HT-29 (cell line): ENCODE measurements around the gene KREMEN1. TPM values are rescaled to one million over a fixed set of nuclear protein-coding genes. Genes with fewer than 3 reads are reported as not detected.

Source experiments
- DNase-seq: peaks from one replicate; pipeline ENCODE4 v3.0.0-alpha.2; 2015; ENCODE audit warnings: low spot score
- total RNA-seq: library from RNA; depleted of rRNA; stranded (reverse); fragments of >200 nt; shearing (Covaris generic); gene quantifications from 2 replicates; pipeline ENCODE4 v1.2.3, GENCODE V29; 2014

Gene KREMEN1
- total RNA-seq, 1 experiment from 2014 or later, result 6.8 TPM

DNA sequence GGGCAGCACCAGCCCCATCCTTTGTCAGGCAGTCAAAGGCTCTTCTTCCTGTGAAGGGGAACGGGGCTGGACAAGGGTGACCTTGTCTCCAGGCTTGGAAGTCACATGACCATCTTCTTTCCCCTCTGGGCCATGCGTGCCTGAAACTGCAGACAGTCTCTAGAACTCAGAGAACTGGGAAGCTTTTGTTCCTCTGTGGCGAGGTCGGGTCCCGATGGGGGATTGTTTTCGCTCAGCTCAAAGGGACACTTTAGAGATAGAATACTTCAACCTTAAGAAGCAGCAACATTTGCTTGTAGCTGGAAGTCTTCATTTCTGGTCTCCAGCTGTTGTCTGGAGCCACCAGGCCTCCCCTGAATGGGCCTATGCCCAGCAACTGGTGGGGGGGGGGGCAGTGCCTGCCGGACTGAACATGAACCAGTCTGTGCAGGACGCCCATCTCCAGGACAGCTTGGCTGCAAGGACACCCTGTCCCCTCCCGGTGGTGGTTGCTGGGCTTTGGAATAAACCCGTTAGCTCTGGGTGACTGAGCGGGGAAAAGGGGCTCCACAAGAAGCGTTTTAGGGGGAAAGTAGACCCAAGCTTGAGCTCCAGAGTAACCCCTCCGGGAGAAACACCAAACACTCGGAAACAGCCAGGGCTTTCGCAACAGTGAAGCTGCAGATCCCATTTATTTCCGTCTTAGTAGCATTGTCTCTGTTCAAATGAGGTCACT, 77.2 kb downstream of the KREMEN1 start:
- no peak for DNase-seq

DNA sequence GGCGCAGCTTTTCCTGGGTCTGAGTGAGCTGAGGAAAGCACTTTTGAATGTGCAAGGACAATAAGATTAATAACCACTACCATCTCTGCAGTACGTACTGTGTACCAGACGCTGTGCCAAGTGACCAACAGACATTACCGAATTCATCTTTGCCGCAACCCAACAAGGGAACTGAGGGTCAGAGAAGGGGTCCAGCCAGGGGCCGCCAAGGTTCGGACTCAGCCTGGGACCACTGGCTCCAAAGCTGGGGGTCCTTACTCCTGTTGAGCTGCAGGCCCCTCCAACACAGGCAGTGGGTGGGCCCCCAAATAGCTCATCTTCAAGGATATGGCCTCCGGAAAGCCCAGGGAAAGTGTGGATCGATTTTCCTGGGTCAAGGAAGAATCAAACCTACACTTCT, 77.9 kb downstream of the KREMEN1 start:
- DNase-seq, result no peak

DNA sequence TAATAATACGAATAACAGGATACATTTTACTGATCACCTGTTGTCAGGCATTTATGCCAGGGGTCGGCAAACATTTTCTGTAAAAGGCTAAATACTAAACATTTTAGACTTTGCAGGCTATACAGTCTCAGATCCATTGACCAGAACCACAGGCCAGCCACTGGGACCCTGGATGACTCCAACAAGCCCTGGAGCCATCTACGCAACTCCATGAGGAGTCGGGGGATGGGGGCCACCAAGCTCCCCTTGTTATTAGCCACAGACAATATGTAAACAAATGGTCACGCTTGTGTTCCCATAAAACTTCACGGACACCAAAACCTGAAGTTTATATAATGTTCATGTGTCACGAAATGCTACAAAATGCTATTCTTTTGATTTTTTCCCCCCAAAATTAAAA, 78.5 kb downstream of the KREMEN1 start:
- DNase-seq, result no peak

DNA sequence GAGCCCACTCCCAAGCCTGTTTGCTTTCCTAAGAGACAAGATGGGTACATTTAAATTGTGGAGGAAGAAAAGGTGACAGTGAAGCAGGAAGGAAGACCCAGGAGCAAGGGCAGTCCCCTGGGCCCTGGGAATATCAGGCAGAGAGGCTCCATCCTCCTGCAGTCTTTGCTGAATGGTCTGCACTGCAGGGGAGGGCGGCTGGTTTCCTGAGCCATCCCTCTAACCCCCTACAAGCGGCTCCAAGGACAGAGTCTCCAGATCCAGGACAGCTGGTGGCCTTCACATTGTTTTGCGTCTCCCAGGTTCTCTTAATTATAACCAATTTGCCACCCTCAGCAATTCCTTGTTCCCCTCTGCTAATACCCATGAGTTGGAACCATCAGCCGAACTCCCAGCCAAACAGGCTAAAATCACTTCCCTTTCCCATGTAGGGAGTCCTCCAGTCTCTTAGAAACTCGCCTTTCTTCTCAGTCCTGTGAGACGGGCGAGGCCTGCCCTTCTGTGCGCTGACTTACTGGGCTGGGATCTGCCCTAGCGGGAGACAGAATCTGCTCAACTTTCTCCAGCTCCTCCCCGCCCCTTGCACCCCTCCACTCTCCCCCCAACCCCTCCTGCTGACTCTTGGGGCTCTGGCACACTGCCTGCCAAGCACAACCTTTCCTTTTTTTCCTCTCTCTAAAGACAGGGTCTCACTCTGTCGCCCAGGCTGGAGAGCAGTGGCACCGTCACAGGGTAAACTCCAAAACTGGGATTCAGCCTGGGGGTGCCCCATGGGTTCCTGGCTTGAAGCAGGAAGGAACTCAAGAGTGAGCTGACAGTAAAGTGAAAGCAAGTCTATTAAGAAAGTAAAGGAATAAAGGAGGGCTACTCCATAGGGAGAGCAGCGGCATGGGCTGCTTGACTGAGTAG, 79.5 kb downstream of the KREMEN1 start:
- no peak for DNase-seq

DNA sequence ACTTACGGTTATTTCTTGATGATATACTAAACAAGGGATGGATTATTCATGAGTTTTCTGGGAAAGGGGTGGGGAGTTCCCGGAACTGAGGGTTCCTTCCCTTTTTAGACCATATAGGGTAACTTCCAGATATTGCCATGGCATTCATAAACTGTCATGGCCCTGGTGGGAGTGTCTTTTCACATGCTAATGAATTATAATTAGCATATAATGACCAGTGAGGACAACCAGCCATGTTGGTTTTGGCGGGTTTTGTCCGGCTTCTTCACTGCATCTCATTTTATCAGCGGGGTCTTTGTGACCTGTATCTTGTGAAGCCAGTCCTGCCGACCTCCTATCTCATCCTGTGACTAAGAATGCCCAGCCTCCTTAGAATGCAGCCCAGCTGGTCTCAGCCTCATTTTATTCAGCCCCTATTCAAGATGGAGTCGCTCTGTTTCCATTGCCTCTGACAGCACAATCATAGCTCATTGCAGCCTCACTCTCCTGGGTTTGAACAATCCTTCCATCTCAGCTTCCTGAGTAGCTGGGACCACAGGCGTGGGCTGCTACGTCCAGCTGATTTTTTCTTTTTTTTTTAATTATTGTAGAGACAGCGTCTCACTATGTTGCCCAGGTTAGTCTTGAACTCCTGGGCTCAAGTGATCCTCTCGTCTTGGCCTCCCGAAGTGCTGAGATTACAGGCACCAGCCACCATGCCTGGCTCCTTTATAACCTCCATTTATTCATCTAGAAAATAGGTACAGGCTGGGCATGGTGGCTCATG, 80.3 kb downstream of the KREMEN1 start:
- DNase-seq, result no peak

DNA sequence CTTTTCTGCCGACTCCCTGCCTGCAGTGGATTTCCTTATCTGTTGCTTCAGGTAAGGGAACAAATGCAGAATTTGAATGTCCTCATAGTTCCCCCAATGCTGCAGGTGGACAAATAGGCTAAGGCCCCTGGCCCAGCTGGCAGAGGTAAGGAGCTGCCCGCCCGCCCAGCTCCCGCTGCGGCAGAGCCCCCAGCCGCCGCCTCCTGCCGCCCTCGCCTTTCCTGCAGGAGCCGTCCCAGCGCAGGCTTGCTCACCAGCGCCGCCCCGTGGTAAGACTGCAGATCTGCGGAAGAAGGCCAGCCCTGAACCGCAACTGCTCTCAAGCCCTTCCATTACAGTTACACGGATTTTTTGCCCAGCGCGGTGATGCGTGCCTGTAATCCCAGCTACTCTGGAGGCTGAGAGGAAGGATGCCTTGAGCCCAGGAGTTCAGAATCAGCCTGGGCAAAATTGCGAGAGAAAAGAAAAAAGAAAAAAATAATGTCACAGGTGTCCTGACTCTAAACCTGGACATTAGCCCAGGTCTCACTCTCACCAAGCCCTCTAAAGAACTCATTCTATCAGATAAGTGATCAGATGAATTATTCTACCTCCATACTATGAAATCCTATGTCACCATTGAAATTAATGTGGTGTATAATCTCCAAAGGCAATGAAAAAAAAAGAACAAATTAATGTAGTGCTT, 81.7 kb downstream of the KREMEN1 start:
- peak; percentile 77 for DNase-seq

DNA sequence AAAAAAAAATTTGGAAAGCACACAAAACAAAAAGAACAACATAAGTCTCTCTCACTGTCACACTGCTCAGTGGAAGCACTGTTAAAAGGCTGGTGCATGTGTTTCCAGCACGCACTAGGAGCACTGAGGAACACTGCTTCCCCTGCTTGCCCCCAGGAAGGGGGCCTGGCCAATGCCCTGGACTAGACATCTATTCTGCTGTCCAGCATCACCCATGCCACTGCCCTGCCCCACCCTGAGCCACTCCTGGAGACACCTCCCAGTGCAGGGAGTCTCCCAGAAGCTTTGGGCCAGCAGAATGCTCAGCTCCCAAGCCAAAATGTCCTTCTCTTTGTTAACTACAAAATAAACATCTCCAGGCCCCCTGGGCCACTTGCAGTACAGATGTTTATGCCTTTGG, 83.1 kb downstream of the KREMEN1 start:
- no peak for DNase-seq

DNA sequence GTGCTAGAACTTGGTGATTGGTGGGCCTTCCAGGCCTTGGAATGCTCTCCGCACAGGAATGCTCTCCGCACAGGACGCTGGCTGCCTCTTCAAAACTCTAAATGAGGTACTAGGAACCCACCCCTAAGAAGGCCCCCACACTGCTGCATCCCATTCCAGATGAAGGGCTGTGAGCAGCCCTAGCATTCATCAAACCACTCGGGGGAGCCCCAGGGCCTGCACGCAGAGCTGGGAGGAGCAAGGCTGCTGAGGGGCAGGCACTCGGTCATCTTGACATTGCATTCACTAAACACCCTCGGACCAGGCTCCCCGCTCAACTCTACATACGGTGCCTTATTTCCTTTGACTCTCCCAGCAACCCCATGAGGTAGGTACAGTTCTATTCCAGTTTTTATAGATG, 83.7 kb downstream of the KREMEN1 start:
- peak; percentile 10 for DNase-seq

DNA sequence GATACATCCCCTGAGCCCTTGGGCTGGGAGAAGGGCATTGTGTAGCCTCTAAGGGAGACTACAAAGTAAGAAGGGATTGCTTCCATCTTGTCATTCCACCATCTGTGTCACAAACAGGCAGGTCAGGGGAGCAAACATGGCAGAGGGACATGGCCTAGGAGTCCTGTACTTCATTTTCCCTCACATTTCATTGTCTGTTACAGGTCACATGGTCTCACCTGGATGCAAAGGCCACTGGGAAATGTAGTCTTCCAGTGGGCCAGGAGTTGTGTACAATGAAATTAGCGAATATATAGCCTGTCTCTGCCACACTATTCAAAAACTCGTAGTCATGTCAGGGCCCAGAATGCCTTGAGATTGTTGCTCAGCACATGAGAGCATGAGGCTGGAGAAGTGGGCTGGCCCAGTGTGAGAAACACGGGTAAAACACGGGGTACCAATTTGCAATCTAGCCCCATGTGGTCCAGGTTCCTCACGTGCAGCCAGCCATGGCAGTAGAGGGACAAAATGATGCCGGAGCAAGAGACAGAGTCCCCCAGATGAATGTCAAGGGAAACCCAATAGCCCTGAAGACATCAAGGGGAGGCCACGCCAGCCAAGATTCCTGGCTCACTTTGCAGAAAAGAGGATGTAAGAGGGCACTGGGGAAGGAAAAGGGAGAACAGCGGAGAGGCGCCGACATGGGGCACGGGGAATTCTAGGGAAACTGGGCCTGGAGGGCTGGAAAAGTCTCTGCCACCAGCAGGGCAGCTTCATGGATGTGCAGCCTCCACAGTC, 85.1 kb downstream of the KREMEN1 start:
- DNase-seq, result peak; percentile 15

DNA sequence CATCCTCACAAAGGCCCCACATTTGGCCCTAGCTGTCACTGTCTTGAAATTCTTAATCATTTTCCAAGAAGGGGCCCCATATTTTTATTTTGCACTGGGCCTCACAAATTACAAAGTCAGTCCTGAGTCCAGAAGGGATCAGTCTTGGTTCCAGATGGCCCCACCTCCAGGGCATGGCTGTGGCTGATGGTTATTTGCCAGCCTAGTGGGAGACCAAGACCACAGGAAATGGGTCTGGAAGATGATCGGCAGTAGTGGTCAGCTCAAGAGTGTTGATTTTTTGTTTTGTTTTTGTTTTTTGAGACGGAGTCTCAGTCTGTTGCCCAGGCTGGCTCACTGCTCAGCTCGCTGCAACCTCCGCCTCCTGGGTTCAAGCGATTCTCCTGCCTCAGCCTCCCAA, 85.7 kb downstream of the KREMEN1 start:
- DNase-seq, result no peak

DNA sequence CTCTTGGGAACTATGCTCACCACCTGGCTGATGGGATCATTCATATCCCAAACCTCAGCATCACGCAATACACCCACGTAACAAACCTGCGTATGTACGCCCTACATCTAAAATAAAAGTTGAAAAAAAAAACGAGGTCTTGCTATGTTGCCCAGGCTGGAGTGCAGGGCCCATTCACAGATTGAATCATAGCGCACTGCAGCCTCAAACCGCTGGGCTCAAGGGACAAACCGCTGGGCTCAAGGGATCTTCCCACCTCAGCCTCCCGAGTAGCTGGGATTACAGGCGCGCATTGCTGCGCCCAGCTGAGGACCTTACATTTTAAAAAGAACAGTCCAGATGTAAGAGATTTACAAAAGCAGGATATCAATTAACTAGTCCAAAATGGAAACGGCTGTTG, 91.0 kb downstream of the KREMEN1 start:
- DNase-seq, result no peak

DNA sequence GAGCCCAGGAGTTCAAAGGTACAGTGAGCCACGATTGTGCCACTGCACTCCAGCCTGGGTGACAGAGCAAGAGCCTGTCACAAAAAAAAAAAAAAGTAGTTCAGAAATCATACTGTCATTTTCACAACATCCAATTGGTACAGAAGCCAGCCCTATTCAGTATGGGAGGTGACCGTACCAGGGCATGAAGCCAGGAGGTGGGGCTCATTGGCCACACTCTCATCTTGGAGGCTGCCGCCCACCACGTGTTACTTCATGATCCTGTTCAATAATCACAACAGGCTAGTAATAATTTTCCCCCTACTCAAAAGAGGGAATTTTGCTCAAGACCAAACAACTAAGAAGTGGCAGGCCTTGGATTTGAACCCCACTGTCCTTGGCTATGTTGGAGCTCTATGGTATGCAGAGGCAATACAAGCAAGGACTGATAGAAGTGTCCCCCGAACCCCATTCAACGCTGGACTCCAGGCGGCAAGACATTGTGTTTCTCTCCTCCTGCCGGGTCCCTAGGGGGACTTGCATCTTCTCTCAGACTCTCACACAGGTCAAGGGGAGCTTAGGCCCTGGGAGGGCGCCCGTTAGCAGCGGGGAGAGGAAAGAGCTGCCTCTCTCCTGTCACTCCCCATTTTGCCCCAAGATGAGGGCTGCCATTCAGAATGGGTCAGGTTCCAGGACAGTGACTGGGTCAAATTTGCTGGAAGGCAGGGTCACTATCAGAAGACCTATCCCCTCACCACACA, 92.7 kb downstream of the KREMEN1 start:
- DNase-seq, result no peak

DNA sequence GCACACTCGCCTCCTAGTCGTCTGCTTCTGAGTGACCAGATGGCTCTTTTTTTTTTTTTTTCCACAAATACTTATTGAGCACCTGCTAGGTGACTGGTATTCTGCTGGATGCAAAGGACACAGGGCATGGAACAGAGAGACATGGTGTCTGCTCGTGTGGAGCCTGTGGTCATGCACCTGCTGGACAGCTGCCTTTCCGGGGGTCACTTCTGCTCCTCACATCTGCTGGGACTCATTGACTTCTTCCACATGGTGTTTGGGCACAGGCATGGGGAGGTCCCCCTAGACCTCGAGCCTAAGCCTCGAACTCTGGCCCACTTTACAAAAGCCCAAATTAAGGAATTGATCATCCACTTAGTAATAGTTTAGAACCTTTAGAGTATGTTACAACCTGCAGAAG, 93.3 kb downstream of the KREMEN1 start:
- DNase-seq, result no peak

DNA sequence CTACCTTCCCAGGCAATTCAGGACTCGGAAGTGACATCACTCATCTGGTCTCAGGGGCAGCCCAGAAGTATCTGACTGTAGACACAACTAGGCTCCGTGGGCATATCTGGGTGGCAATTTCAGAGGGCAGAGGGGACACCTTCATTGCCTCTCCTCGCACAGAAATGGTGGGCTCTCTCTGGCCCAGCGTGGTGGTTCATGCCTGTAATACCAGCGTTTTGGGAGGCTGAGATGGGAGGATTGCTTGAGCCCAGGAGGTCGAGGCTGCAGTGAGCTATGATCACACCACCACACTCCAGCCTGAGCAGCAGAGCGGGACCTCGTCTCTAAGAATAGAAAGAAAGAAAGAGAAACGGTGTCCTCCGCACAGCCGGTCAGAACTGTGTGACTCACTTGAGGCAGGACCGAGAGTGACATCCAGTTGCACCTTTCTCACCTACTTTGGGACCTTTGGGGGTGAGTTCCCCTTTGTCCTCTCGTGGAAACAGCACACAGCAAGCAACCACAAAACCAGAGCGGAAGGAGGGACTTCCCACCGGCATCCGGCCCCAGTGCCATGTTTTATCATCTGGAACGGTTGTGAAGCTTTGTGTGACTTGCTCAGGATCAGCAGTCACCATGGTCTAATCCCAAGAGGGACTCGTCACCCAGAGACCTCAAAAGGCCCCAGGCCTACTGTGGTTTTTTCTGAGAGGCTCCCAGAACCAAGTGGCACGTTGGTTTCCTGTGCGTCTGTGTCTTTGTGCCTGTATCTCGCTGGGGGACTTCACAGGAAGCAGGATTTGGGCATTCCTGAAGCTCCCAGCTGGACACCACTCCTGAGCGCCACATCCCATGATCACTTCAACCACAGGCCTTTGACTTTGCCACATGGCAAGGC, 94.4 kb downstream of the KREMEN1 start:
- no peak for DNase-seq

DNA sequence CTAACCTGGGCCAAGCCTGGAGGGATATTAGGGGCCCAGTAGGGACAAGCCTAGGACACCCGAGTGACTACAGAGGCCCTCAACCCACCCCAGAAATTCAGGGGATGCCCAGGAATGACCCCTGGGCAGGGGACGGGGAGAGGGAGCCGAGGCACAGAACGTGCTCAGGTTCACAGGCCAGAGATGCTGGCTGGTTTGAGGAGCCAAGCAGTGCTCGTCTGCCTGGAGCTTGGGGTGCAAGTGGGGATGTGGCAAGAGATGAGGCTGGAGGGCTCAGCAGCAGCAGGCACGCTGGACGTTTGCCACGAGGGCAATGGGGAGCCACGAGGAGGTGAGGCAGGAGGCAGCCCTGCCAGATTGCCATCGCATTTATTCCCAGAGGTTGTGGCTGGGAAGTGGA, 98.9 kb downstream of the KREMEN1 start:
- no peak for DNase-seq

DNA sequence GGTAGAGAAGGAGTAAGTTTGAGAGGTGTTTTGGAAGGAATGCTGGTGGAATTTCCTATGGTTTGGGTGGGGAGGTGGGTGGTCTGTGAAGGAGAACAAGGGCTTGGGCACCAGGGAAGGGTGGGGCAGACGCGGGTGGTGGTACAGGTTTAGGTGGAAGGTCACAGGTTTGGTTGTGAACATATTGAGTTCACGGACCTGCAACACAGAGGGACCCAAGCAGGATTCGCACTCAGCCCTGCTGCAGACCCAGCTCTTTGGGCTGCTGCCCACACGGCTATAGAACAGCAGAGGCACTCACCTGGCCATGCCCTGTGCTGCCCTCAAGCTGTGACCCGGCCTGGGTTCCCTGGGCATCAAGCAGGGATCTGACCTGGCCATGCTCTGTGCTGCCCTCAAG, 99.4 kb downstream of the KREMEN1 start:
- no peak for DNase-seq

DNA sequence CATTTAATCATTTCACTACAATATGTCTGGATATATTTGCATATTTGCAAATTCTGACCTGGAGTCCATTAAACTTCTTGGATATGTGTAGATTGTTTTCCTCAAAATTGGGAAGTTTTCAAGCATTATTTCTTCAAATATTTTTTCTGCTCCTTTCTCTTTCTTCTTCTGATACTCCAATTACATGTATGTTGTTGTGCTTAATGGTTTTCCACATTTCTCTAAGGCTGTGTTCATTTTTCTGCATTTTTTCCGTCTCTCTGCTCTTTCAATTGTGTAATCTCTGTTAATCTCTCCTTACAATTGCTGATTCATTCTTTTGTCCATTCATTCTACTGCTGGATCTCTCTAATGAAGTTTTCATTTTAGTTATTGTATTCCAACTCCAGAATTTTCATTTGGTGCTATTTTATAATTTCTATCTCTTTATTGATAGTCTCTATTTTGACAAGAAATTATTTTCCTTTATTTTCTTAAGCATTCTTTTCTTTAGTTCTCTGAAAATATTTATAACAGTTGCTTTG, 102.5 kb downstream of the KREMEN1 start:
- no peak for DNase-seq

DNA sequence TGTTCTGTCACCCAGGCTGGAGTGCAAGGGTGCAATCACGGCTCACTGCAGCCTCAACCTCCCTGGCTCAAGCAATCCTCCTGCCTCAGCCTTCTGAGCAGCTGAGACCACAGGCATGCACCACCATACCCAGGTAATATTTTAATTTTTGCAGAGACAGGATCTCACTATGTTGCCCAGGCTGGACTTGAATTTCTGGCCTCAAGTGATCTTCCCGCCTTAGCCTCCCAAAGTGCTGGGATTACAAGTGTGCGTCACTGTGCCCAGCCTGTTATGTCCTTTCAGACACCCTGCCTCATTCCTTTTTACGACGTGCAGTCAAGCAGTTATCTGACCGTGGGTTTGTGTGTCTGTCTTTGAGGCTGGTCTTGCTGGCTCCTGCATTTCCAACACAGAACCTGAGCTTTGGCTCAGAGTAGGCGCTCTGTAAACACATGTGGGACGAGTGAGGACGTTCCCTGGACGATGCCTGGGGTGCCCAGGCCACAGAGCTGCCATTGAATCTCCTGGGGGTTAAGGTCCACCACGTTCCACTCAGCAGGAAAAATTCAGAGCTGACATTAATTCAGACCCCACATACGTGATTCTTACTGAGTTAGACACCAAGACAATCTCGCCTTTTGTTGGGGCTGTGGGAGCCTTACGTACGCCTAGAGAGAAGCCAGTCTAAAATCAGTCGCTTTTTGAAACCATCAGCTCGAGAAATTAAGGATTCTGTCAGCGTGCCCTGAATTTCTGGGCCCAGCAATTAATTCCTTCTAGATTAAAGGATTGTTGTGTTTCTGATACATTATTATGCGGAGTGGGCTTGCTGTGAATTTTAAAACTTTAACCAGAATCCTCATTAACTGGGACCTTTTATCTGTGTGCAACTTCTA, 111.4 kb downstream of the KREMEN1 start:
- DNase-seq, result no peak
